GM12878 (cell line): ENCODE results near the gene S100A11. TPM values are rescaled to one million over a fixed set of nuclear protein-coding genes. Genes with fewer than 3 reads are reported as not detected.

Experiments
- ATAC-seq: fragments of 200-7000 bp; cut with Tn5 transposase; 3 replicates; pipeline ENCODE4 v1.9.1; 2020; ENCODE audit warnings: mild to moderate bottlenecking, moderate library complexity
- BruUV-seq: library from RNA; stranded (reverse); fragments of 400-500 nt; replicated peaks from 2 replicates; lab custom pipeline; 2021; lab: Mats Ljungman, UMichigan
- CTCF ChIA-PET: fragments of 300-600 bp; sonication (Branson Sonifier 250); formaldehyde crosslinking; extraction: SDS; loops from one replicate; lab custom pipeline; 2021; ENCODE audit warnings: inconsistent platforms; lab: Yijun Ruan, JAX
- POLR2A ChIA-PET: fragments of 350-600 bp; formaldehyde crosslinking; extraction: SDS; loops from one replicate; lab custom pipeline; 2021; ENCODE audit warnings: inconsistent platforms; lab: Charles Lee
- RAD21 ChIA-PET: fragments of 300-600 bp; sonication (Branson Sonifier 250); formaldehyde crosslinking; loops from one replicate; lab custom pipeline; 2023; ENCODE audit warnings: antibody characterized with exemption; ENCODE audit not compliant: unreplicated experiment; lab: Charles Lee
- SMC1A ChIA-PET: fragments of 300-600 bp; sonication (Branson Sonifier 250); formaldehyde crosslinking; loops from one replicate; lab custom pipeline; 2023; ENCODE audit not compliant: unreplicated experiment, uncharacterized antibody; lab: Charles Lee
- DNase-seq: peaks from one replicate; pipeline ENCODE4 v3.0.0-alpha.2; 2011; ENCODE audit warnings: low read depth, low spot score
- FAIRE-seq: peaks from 3 replicates; lab custom pipeline; 2011; peaks lifted over from hg19 to GRCh38; lab: Jason Lieb, UNC
- H2AFZ ChIP-seq: 2 replicates; pipeline ENCODE4 v1.6.0; 2011; ENCODE audit warnings: low read depth, low read length, control low read depth; ENCODE audit not compliant: control insufficient read depth
- H3K27ac ChIP-seq: 2 replicates; pipeline ENCODE4 v1.5.1; 2011; ENCODE audit warnings: control low read depth; ENCODE audit not compliant: control insufficient read depth, insufficient read depth
- H3K27me3 ChIP-seq, 2 experiments: replicated peaks in 1 of 2; 2 replicates each; pipeline versions ENCODE4 v1.6.0 to v1.6.1; 2011; ENCODE audit warnings: low read length in 1 of 2; ENCODE audit not compliant: control insufficient read depth in 2 of 2, insufficient read depth in 2 of 2
- H3K36me3 ChIP-seq, 2 experiments: 2 replicates each; pipeline ENCODE4 v1.5.1; 2011; ENCODE audit warnings: low read length in 1 of 2; ENCODE audit not compliant: control insufficient read depth in 2 of 2, insufficient read depth in 2 of 2
- H3K4me1 ChIP-seq: 2 replicates; pipeline ENCODE4 v1.6.1; 2011; ENCODE audit warnings: mild to moderate bottlenecking, low read length, moderate library complexity, mixed read lengths; ENCODE audit not compliant: control insufficient read depth, insufficient read depth
- H3K4me2 ChIP-seq: 2 replicates; pipeline ENCODE4 v1.6.0; 2011; ENCODE audit warnings: control low read depth; ENCODE audit not compliant: control insufficient read depth, insufficient read depth
- H3K4me3 ChIP-seq: fragments of 200-600 bp; sonication (generic); 2 replicates; pipeline ENCODE4 v1.5.1; 2016
- H3K79me2 ChIP-seq: 2 replicates; pipeline ENCODE4 v1.6.0; 2011; ENCODE audit warnings: low read length; ENCODE audit not compliant: control insufficient read depth, insufficient read depth
- H3K9ac ChIP-seq: 2 replicates; pipeline ENCODE4 v1.8.0; 2011; ENCODE audit warnings: low read length, control low read depth, mixed read lengths; ENCODE audit not compliant: control insufficient read depth, insufficient read depth
- H3K9me3 ChIP-seq: replicated peaks from 3 replicates; pipeline ENCODE4 v1.5.1; 2011; ENCODE audit warnings: mild to moderate bottlenecking, low read length; ENCODE audit not compliant: control insufficient read depth, insufficient read depth
- H4K20me1 ChIP-seq: 2 replicates; pipeline ENCODE4 v1.6.0; 2011; ENCODE audit not compliant: control insufficient read depth, insufficient read depth
- ATF7 ChIP-seq: fragments of 450-650 bp; IDR thresholded peaks from 2 replicates; pipeline ENCODE4 v1.6.1; 2016; ENCODE audit warnings: low read depth, mild to moderate bottlenecking
- BCL3 ChIP-seq: IDR thresholded peaks from 2 replicates; pipeline ENCODE4 v1.6.1; 2011; ENCODE audit warnings: borderline replicate concordance, low read depth, mild to moderate bottlenecking, moderate library complexity, low read length; ENCODE audit not compliant: insufficient read depth, poor library complexity, severe bottlenecking
- CBX5 ChIP-seq: sonication (generic); IDR thresholded peaks from 2 replicates; pipeline ENCODE4 v1.6.1; 2016; ENCODE audit warnings: low read depth, moderate library complexity, mild to moderate bottlenecking, inconsistent platforms
- JUNB ChIP-seq: IDR thresholded peaks from 2 replicates; pipeline ENCODE4 v1.6.1; 2016; ENCODE audit warnings: antibody characterized with exemption, mild to moderate bottlenecking
- KAT2A ChIP-seq: conservative IDR thresholded peaks from 2 replicates; pipeline ENCODE4 v1.6.1; 2011; ENCODE audit warnings: low read depth, low read length; ENCODE audit not compliant: control insufficient read depth
- KDM1A ChIP-seq: fragments of 200-600 bp; sonication (generic); IDR thresholded peaks from 2 replicates; pipeline ENCODE4 v1.6.1; 2016; ENCODE audit warnings: borderline replicate concordance
- MYB ChIP-seq: fragments of 150-350 bp; IDR thresholded peaks from 2 replicates; pipeline ENCODE4 v1.6.1; 2014; ENCODE audit warnings: mild to moderate bottlenecking, low read depth, low read length, borderline replicate concordance
- NFYB ChIP-seq: IDR thresholded peaks from 2 replicates; pipeline ENCODE4 v1.6.1; 2011; ENCODE audit warnings: low read depth, mild to moderate bottlenecking, low read length, improper control_type of control experiment, moderate library complexity; ENCODE audit not compliant: insufficient read depth
- NR2F1 ChIP-seq: fragments of 450-650 bp; conservative IDR thresholded peaks from 2 replicates; pipeline ENCODE4 v1.6.1; 2017; ENCODE audit warnings: mild to moderate bottlenecking
- POU2F2 ChIP-seq: IDR thresholded peaks from 3 replicates; pipeline ENCODE4 v1.6.1; 2011; ENCODE audit warnings: low read depth, mild to moderate bottlenecking, low read length, borderline replicate concordance
- RCOR1 ChIP-seq: conservative IDR thresholded peaks from 2 replicates; pipeline ENCODE4 v1.6.1; 2012; ENCODE audit warnings: low read depth, low read length, improper control_type of control experiment
- RELA ChIP-seq: fragments of 450-650 bp; IDR thresholded peaks from 2 replicates; pipeline ENCODE4 v1.8.0; 2014; ENCODE audit warnings: borderline replicate concordance; ENCODE audit not compliant: partially characterized antibody
- SREBF2 ChIP-seq: IDR thresholded peaks from 2 replicates; pipeline ENCODE4 v1.6.1; 2012; ENCODE audit warnings: mild to moderate bottlenecking, low read length
- WRNIP1 ChIP-seq: IDR thresholded peaks from 2 replicates; pipeline ENCODE4 v1.6.1; 2011; ENCODE audit warnings: low read depth, low read length, improper control_type of control experiment, borderline replicate concordance
- ZBED1 ChIP-seq: IDR thresholded peaks from 2 replicates; pipeline ENCODE4 v1.6.1; 2016; ENCODE audit warnings: borderline replicate concordance
- ZNF622 ChIP-seq: fragments of 450-650 bp; IDR thresholded peaks from 2 replicates; pipeline ENCODE4 v1.6.1; 2017; ENCODE audit warnings: mild to moderate bottlenecking, inconsistent platforms
- WGBS: methylation state at CpG from one replicate; pipeline ENCODE4 v1.1.6; 2016; ENCODE audit warnings: low lambda C conversion rate; ENCODE audit not compliant: insufficient replicate concordance, insufficient coverage; ENCODE audit errors: missing lambda C conversion rate; 5-methylcytosine and 5-hydroxymethylcytosine counted together
- in situ Hi-C: fragments of 300-500 bp; cut with MboI; formaldehyde crosslinking; loops from 9 replicates; pipeline ENCODE4 v1.14.3; 2018; ENCODE audit warnings: mixed read lengths
- intact Hi-C: fragments of 100-400 bp; cut with micrococcal nuclease; formaldehyde crosslinking; loops from one replicate; pipeline ENCODE4 v1.14.2; 2022; ENCODE audit not compliant: unreplicated experiment
- polyA plus RNA-seq, 11 experiments: library from polyadenylated mRNA; depleted of rRNA in 4 of 11; unstranded in 6 of 11; stranded (reverse) in 5 of 11; fragments of >200 nt; fragmentation: Nextera tagmentation in 4 of 11; fragmentation: Illumina TruSeq in 1 of 11; extraction: Ambion mirVana in 4 of 11; extraction: Trizol in 1 of 11; gene quantifications; 1 replicate in 1 of 11; 2 replicates in 10 of 11; pipeline versions ENCODE4 v1.2.1 to v1.2.3, GENCODE V29; 2011 to 2016; ENCODE audit warnings: inconsistent platforms in 2 of 11, missing spikeins in 2 of 11, low read depth in 1 of 11
- total RNA-seq, 4 experiments: library from RNA; depleted of rRNA in 3 of 4; stranded (reverse); fragments of >200 nt in 3 of 4; fragmentation: Illumina TruSeq in 1 of 4; extraction: Trizol in 1 of 4; gene quantifications; 2 replicates each; pipeline versions ENCODE4 v1.2.1 to v1.2.3, GENCODE V29; 2013 to 2021
- TF ChIP-seq, protein P1 (sequence below): IDR thresholded peaks from 2 replicates; pipeline ENCODE4 v1.6.1; 2012; ENCODE audit warnings: low read depth, low read length, improper control_type of control experiment

Gene S100A11
- total and polyA plus RNA-seq, 10 of the 15 experiments (the other 5 are each of a cell fraction or from before 2014, with no cell fraction given) = 9.0 to 134 (median 62.7) TPM

GRCh38 chr1:151994956-151995355, 41.8 kb downstream of the S100A11 start:
- Histone ChIP-seq H3K36me3 (no peaks in the 10 kb centered on the region), H3K9ac (no peak overlapping the region), H3K9me3 (no peaks in the 10 kb centered on the region), H4K20me1 (no peaks in the 10 kb centered on the region), H2AFZ (no peak overlapping the region), H3K27me3 (peaks cover 16 to 36% of the 10 kb centered on the region in 2 experiments), H3K79me2 (no peaks in the 10 kb centered on the region), H3K4me2 (no peak overlapping the region), H3K4me3 (no peak overlapping the region), H3K4me1 (peaks cover 11% of the 10 kb centered on the region; the same call in 1 of the 2 replicates), H3K27ac (no peak overlapping the region)
- DNase-seq (no peak), FAIRE-seq (no peak), ATAC-seq (no peak)
- ChIA-PET CTCF (interaction anchor here (0.7 to 2.2 kb wide), 3 partner anchors 26 to 75 kb away, joined by 3 to 16 read pairs (median 6); no protein-coding TSS in a partner anchor), RAD21 (no interaction called here), SMC1A (interaction anchor here (1.1 to 1.5 kb wide), 2 partner anchors 9 to 24 kb away, joined by 3 to 5 read pairs; no protein-coding TSS in a partner anchor), POLR2A (no interaction called here)
- 61% methylated on average over 6 of the region's 6 CpGs for WGBS
- intact Hi-C loops = no loop called here
- no peak for TF ChIP-seq RELA
- TF ChIP-seq SREBF2 = no peak
- TF ChIP-seq ZNF622 = no peak
- TF ChIP-seq, protein P1, sequence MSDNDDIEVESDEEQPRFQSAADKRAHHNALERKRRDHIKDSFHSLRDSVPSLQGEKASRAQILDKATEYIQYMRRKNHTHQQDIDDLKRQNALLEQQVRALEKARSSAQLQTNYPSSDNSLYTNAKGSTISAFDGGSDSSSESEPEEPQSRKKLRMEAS = no peak
- no peak for TF ChIP-seq POU2F2
- no peak for TF ChIP-seq KAT2A
- no peak for TF ChIP-seq BCL3
- TF ChIP-seq WRNIP1 = no peak
- TF ChIP-seq NFYB = no peak
- no peak for TF ChIP-seq KDM1A
- no peak for TF ChIP-seq ATF7
- no peak for TF ChIP-seq RCOR1
- no peak for TF ChIP-seq JUNB
- TF ChIP-seq NR2F1 = no peak
- TF ChIP-seq CBX5 = no peak
- no peak for TF ChIP-seq MYB
- TF ChIP-seq ZBED1 = no peak
- in situ Hi-C loops = loop anchor here (5.0 kb wide), 2 partner anchors 63 to 108 kb away; no protein-coding TSS in a partner anchor
- no TSS peak for BruUV-seq
